Progenitor cell of endocrine pancreas (in vitro differentiated cells): ENCODE results near the gene FBXW9. TPM values are rescaled to one million over a fixed set of nuclear protein-coding genes. Genes with fewer than 3 reads are reported as not detected.

Source experiments
- DNase-seq: peaks from one replicate; pipeline ENCODE4 v3.0.0; 2021; ENCODE audit warnings: low spot score; ENCODE audit not compliant: unreplicated experiment
- H3K27ac Mint-ChIP-seq: 2 replicates; pipeline ENCODE4 v1.8.0; 2021; ENCODE audit warnings: mild to moderate bottlenecking, moderate library complexity, mixed read lengths
- H3K27me3 Mint-ChIP-seq: 2 replicates; pipeline ENCODE4 v1.8.0; 2021; ENCODE audit warnings: mixed read lengths
- H3K36me3 Mint-ChIP-seq: 2 replicates; pipeline ENCODE4 v1.8.0; 2022; ENCODE audit warnings: mixed read lengths; ENCODE audit not compliant: insufficient read depth
- H3K4me1 Mint-ChIP-seq: 2 replicates; pipeline ENCODE4 v1.8.0; 2021; ENCODE audit warnings: low read depth, mixed read lengths
- H3K4me3 Mint-ChIP-seq: 2 replicates; pipeline ENCODE4 v1.8.0; 2021; ENCODE audit warnings: low read depth, mild to moderate bottlenecking, moderate library complexity, mixed read lengths
- H3K9me3 Mint-ChIP-seq: 2 replicates; pipeline ENCODE4 v1.8.0; 2021; ENCODE audit warnings: low read depth, mixed read lengths
- total RNA-seq: library from RNA; stranded (reverse); gene quantifications from 2 replicates; pipeline ENCODE4 v1.2.1, GENCODE V29; 2021
- TF ChIP-seq, protein P1 (sequence below): fragments of 200-600 bp; sonication (generic); IDR thresholded peaks from one replicate; pipeline ENCODE4 v1.5.0; 2021; ENCODE audit warnings: antibody characterized with exemption, mild to moderate bottlenecking; ENCODE audit not compliant: unreplicated experiment

The FBXW9 gene
- total RNA-seq, 1 donor from 2014 or later = 15.1 TPM

DNA sequence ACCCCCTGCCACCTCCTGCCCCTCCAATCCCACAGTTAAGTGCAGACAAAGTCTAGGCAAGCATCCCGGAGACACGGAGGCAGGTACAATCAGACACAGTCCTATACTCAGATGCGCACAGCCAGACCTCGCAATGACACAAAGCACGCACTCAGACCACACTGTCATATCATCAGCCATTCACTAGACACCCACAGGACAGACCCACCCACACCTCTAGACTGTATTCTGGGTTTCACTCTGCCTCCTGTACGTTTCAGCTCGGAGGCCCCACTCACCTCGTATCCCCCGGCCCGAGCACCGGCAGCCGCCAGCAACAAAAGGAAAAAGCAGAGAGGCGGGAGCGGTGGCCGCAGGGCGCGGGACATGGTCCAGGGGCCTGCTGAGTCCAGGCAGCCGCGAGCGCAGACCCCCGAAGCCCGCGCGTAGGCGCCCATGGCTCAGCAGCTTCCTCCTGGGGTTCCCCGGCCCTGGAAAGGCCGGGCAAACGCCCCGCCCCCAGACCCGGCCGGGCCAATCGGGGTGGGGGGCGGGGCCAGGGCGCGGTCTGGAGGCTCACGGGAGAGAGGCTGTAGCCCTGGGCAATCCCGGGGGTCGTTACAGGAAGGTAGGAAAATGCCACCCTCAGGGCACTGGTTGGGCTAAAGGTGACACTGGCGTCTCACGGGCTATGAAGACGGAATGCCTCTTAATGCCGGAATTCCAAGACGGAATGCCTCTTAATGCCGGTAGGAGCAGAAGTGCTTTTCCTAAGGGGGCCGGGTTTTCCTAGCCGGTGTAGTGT is 30.0 kb downstream of the FBXW9 start, which contains the start of the genes MAN2B1 and WDR83:
Gene MAN2B1 (minus strand): TSS at position 478 of the 784 bp plus-strand sequence. CDS start 41 bp downstream, at position 437.
Gene WDR83 (plus strand): TSS at position 543 of the 784 bp plus-strand sequence. CDS start 2,984 bp downstream, outside the sequence.
- Mint-ChIP-seq H3K27ac (peak within 1 kb of the TSS; percentile 92), H3K36me3 (peaks cover 3% of the 10 kb centered on the region), H3K4me3 (peak within 1 kb of the TSS; percentile 94), H3K9me3 (no peaks in the 10 kb centered on the region), H3K4me1 (peaks cover 25% of the 10 kb centered on the region), H3K27me3 (no peaks in the 10 kb centered on the region)
- peak; percentile 70 for DNase-seq
- TF ChIP-seq, protein P1, sequence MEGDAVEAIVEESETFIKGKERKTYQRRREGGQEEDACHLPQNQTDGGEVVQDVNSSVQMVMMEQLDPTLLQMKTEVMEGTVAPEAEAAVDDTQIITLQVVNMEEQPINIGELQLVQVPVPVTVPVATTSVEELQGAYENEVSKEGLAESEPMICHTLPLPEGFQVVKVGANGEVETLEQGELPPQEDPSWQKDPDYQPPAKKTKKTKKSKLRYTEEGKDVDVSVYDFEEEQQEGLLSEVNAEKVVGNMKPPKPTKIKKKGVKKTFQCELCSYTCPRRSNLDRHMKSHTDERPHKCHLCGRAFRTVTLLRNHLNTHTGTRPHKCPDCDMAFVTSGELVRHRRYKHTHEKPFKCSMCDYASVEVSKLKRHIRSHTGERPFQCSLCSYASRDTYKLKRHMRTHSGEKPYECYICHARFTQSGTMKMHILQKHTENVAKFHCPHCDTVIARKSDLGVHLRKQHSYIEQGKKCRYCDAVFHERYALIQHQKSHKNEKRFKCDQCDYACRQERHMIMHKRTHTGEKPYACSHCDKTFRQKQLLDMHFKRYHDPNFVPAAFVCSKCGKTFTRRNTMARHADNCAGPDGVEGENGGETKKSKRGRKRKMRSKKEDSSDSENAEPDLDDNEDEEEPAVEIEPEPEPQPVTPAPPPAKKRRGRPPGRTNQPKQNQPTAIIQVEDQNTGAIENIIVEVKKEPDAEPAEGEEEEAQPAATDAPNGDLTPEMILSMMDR = no peak

DNA sequence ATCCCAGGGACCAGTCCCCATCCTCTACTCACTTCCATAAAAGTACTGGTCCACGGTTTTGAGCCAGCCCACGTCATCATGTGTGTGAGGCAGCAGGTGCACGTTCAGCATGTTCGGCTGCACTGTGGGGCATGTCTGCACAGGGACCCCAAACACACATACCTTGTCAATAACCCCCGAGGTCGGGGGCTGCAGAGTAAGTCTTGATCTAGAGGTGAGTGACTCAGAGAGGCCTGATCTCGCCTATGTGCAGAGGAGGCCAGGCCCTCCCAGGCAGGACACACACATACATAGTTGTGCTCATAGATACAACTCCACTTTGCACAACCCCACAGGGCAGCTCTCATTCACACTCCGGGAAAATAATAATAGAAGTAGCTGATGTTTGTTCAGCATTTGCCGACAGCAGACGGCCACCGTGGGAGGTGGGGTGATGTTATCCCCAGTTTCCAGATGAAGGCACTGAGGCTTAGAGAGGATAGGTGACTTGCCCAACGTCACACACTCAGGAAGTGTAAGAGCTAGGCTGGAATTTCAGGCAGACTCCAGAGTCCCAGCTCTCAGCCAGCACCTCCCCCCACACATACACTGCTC is 30.7 kb downstream of the FBXW9 start:
- Mint-ChIP-seq H3K27me3 (no peaks in the 10 kb centered on the region), H3K4me1 (peaks cover 25% of the 10 kb centered on the region), H3K36me3 (peaks cover 5% of the 10 kb centered on the region), H3K4me3 (peak overlapping the region; percentile 94), H3K27ac (peak overlapping the region; percentile 91), H3K9me3 (no peaks in the 10 kb centered on the region)
- DNase-seq = no peak
- TF ChIP-seq, protein P1 = no peak

DNA sequence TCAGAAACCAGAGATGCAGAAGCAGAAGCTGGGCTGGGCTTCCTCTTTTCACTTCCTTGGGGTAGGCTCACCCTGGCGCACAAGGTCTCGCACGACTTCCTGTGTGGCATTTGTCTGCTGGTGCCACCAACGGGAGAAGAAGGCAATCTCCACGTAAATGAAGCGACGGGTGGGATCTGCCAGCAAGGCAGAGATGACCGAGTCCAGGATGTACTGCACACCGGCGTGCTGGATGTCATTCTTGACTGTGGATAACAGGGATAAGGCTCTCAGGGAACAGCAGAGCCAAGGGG is 31.2 kb downstream of the FBXW9 start:
- peaks cover 22% of the 10 kb centered on the region for H3K4me1 Mint-ChIP-seq
- no peak for DNase-seq
- TF ChIP-seq, protein P1 = no peak
- H3K4me3 Mint-ChIP-seq = peak overlapping the region; percentile 35
- no peaks in the 10 kb centered on the region for H3K9me3 Mint-ChIP-seq
- H3K36me3 Mint-ChIP-seq = peaks cover 5% of the 10 kb centered on the region
- no peak overlapping the region for H3K27ac Mint-ChIP-seq
- H3K27me3 Mint-ChIP-seq = no peaks in the 10 kb centered on the region

DNA sequence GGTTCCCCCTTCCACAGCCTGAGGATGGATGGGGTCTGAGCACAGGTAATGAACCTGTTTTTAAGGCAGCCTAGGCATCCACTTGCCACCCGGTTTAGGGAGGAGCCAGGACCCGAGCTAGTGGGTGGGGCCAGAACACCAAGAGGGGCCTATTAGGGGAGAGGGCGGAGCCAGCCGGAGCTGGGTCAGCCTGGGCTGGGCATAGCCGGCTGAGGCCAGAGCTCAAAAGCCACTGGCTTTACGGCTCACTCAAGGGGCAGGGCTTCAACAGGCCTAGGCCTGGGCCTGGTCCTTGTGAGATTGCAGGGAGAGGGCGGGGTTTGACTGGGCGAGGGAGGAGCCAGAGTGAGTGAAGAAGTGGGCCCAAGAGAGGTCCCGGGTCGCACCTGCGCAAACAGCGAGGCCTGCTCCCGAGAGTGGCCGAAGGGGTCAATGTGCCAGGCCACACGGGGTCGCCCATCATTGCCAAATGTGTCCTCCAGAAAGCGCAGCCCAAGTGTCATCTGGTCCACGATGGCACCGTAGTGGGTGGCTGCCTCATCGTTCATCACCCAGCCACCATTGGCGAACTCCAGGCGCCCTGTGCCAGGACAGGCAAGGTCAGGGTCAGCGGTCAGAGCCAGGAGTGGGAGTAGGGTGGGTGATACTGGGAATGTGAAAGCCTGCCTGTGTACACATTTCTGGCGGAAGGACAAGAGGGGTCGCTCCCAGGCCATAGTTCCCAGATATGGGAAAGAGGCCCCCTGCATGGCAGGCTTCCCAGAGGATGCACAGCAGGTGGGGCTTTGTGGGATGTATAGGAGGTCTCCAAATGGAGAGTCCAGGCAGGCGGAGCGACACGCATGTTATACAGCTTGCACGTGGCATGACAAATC is 31.8 kb downstream of the FBXW9 start:
- H3K36me3 Mint-ChIP-seq = peaks cover 9% of the 10 kb centered on the region
- H3K27me3 Mint-ChIP-seq = no peaks in the 10 kb centered on the region
- H3K27ac Mint-ChIP-seq = no peak overlapping the region

More for the DNA sequence above, 31.8 kb downstream of the FBXW9 start:
- Mint-ChIP-seq H3K4me3 (peak overlapping the region; percentile 35), H3K4me1 (peaks cover 20% of the 10 kb centered on the region), H3K9me3 (no peaks in the 10 kb centered on the region)
- TF ChIP-seq, protein P1 = no peak
- no peak for DNase-seq
